ENCODE measurements around the gene C7orf57. TPM values are rescaled to one million over a fixed set of nuclear protein-coding genes. Genes with fewer than 3 reads are reported as not detected.

C7orf57 gene
- under 0.01 TPM in 1 of 2 replicates, not detected in the other for total RNA-seq

GRCh38 chr7:48035301-48035966, at the start of gene C7orf57:
Gene C7orf57, plus strand, starts transcription at chr7:48035543. Its CDS starts 766 bp downstream, at chr7:48036309.

GRCh38 chr7:48028938-48029337, 6.4 kb upstream of the C7orf57 start, which contains the start of gene SUN3:
Gene SUN3, minus strand, starts transcription at chr7:48029107. Its CDS starts 169 bp downstream, at chr7:48028938.

DNA sequence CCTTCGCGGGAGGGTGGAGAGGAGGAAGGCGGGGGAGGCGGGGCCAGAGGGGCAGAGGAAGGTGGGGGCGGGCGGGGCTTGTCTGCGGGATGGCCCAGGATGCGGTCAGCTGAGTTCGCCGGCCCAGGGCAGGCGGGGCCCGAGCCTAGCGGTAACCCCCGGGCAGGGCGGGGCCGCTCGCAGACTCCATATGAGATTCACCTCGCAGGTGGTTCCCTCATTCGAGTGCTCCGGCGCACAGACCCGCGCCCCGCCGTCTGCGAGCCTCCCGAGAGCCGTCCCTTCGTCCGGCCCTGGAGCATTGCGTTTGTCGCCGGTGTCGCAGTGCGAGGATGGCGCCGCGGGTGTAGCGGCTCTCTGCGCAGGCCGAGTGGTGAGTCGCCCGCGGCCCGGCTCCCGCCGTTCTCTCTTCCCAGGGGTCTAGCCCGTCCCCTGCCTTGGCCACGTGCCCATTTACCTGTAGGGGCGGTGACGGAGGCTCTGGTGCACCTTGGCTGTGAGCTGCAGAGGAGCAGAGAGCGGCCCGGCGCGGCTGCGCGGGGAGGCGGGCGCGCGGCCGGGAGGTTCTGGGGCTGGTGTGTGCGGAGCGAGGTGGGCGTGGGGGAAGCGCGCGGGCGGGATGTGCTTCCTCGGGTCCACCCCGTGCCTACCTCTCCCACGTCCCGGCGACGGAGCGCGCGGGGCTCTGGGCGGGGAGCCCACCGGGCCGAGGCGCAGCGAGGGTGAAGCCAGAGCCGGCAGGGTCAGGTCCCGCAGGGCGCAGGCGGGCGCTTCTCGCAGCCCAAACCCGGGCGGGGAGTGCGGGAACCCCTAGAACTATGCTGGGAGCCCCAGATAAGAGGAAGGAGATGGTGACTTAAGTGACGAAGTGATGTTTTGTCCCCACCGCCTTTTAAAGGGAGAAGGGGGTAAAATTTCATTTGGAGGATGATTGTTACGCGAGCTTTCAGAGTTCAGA, 54.0 kb downstream of the C7orf57 start, which contains the start of gene UPP1:
Gene UPP1, plus strand, starts transcription at position 220 of the 958 bp plus-strand sequence. CDS start 5,519 bp downstream, outside the sequence.

Other genes starting within 250 kb of the C7orf57 start
- 0.11 and 0.13 TPM in 2 replicates for gene PKD1L1, start 87.1 kb upstream of the C7orf57 start, total RNA-seq
- 29.4 and 39.6 TPM in 2 replicates for gene HUS1, start 55.9 kb upstream of the C7orf57 start, total RNA-seq
- not detected in 2 replicates for gene SUN3, start 6.4 kb upstream of the C7orf57 start, total RNA-seq
- gene UPP1, start 53.7 kb downstream of the C7orf57 start, total RNA-seq: 18.6 and 25.1 TPM in 2 replicates
- gene ABCA13, start 135.9 kb downstream of the C7orf57 start, total RNA-seq: 0.13 and 0.43 TPM in 2 replicates